GM18499 (cell line): ENCODE results near the gene ZNF320.
"Not testable (repeated sequence)": the region's sequence is repeated elsewhere in the genome, so short reads cannot be mapped to it uniquely, and the experiment has no call there.

Experiments
- ATAC-seq: cut with Tn5 transposase; IDR thresholded peaks from one replicate; pipeline ENCODE4 v1.9.1; 2021; ENCODE audit warnings: moderate number of reproducible peaks; ENCODE audit not compliant: insufficient read depth, unreplicated experiment

Gene ZNF320

DNA sequence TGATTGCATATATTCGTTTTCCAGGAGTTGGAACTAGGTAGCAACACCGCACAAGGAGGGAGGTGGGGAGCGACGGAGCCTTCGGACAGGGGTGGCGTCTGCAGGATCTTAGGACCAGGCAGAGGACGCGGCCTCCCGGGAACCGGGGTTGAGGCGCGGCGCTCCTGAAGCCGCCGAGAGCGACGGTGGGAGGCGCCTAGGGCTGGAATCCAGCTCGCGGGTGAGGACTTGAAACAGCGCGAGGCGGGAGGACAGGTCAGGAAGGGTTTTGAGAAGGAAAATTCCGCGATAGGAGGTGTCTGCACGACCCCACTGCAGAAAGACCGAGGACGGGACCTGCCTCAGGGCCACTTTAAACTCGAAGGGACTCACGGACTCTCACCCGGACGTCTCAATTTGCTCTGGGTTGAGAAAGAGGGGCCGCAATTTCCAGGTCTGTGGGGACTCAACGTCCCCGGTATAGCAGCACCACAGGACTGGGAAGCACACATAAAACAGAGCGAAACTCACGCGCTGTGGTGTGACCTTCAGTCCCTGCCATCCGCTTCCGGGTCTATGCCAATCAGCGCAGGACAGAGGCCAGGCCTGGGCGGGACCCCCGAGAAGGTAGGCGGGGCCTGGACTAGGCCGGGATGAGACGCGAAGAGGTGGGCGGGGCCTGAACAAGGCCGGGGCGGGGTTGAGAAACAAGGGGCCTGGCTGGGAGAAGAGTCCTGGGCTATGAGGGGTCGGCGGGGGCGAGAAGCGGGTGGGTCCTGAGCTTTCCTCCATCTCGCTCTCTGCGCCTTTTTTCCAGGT lies at the start of gene ZNF320:
ZNF320 (minus strand) TSS at position 498 of the 798 bp plus-strand sequence. CDS start 7,380 bp downstream, outside the sequence.
- ATAC-seq: no peak

DNA sequence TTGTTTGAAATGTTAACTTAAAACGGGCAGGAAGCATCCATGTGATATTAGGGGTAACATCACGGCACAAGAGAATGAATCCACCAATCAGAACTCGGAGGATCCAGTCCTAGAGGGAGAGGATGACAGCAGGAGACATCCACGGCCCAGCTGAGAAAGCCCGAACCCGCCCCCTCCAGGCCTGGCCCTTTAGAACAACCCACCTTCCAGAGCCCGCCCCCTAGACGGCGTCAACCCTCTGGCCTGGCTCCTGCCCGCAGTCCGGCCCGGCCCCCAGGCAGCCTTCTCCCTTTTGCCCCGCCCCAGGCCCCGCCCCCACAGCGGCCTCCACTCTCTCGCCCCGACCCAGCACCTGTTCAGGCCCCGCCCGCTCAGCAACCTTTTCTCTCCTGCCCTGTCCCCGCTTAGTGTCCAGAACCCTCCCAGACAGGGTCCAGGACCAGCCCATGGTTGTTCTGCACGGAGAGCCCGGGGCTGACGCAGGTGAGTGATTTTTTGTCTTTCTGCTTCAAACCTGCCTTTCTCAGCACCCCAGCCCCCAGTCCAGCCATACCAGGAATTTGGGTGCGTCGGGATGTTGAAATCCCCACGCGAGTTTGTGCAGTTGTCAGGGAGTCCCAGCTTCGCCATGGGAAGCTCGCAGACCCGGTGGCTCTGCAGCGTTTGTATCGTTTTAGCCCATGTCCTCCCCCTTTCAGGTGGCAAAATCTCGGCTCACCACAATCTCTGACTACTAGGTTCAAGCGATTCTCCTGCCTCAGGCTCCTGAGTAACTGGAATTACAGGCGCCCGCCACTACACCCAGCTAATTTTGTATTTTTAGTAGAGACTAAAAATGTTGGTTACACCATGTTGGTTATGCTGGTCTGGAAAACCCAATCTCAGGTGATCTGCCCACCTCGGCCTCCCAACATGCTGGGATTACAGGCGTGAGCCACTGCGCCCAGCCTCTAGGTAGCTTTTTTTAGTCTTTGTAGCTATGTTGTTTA lies 49.2 kb upstream of the ZNF320 start:
- ATAC-seq: no peak

DNA sequence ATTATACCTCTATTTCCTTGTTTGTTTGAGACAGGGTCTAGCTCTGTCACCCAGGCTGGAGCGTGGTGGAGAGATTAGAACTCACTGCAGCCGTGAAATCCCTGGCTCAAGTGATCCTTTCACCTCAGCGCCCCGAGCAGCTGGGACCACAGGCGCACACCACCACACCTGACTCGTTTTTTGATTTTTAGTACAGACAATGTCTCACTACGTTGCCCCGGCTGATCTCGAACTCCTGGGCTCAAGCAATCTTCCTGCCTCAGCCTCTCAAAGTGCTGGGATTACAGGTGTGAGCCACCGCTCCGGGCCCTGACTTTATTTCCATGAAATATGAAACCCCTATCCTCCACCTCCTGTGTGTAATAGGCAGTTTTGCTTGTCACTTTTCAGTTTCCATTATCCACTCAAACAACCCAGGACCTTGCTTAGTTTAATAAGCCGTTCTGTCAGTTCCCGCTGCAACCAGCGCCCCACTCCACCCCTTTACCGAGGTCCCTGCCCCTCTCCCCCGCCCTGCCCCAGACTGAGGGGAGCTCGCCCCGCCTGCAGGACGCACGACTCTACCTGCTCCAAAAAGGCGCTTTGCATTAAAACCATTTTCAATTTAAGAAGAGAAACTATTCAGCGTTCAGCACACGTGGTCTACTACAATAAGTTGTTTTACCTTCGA lies 48.4 kb upstream of the ZNF320 start:
- ATAC-seq: no peak

DNA sequence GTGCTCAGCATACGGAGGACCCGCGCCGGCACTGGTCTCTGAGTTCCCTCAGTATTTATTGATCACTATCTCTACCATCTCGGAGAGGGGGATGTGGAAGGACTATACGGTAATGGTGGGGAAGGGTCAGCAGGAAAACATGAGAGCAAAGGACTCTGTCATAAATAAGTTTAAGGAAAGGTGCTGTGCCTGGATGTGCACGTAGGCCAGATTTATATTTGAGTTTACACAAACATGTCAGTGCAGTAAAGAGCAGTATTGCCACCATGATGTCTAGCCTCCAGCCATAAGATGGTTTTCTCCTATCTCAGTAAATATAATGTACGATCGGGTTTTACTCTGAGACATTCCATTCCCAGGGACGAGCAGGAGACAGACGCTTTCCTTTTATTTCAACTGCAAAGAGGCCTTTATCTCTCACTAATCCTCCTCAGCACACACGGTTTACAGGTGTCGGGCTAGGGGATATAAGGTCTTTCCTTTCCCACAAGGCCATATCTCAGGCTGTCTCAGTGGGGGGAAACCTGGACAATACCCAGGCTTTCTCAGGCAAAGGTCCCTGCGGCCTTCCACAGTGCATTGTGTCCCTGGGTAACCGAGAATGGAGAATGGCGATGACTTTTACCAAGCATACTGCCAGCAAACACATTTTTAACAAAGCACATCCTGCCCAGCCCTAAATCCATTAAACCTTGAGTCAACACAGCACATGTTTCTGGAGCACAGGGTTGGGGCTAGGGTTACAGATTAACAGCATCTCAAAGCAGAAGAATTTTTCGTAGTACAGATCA lies 47.5 kb upstream of the ZNF320 start:
- not testable (repeated sequence) for ATAC-seq

DNA sequence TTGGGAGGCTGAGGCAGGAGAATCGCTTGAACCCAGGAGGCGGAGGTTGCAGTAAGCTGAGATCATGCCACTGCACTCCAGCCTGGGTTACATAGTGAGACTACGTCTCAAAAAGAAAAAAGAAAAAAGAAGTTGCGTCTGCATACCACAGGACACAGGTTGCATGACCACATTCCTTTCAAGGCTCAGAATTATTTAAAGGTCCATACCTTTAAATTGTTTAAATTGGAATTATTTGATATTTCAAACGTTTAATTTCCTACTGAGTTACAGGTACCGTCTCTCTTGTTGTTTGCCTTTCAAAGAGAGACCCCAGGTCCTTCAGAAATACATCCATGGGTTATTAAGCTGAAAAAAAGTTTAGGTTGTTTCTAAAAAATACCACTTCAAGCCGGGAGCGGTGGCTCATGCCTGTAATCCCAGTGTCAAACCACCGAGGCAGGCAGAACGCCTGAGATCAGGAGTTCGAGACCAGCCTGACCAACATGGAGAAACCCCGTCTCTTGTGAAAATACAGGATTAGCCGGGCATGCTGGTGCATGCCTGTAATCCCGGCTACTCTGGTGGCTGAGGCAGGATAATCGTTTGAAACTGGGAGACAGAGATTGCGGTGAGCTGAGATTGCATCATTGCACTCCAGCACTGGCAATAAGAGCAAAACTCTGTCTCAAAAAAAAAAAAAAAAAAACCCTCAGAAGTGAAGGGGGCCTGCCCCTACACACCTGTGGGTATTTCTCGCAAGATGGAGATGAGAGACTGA lies 46.6 kb upstream of the ZNF320 start:
- ATAC-seq: no peak

DNA sequence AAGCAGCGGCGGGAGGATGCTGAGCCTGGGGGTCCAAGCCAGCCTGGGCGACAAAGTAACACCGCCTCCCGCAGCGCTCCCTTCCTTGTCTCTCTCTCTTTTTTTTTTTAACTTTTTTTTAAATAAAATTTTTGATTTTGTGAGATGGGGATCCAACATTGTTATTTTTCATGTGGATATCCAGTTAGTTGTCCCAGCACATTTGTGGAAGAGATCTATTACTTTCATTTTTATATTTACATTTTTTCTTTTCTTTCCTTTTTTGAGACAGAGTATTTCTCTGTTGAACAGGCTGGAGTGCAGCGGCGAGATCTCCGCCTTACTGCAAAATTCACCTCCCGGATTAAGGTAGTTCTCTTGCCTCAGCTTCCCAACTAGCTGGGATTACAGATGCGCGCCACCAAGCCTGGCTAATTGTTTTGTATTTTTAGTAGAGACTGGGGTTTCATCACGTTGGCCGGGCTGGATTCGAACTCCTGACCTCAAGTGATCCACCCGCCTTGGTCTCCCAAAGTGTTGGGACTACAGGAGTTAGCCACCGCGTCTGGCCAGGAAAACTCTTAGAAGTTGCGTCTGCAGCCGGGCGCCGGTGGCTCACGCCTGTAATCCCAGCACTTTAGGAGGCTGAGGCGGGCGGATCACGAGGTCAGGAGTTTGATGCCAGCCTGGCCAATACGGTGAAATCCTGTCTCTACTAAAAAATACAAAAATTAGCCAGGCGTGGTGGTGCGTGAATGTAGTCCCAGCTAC lies 45.9 kb upstream of the ZNF320 start:
- ATAC-seq: no peak

DNA sequence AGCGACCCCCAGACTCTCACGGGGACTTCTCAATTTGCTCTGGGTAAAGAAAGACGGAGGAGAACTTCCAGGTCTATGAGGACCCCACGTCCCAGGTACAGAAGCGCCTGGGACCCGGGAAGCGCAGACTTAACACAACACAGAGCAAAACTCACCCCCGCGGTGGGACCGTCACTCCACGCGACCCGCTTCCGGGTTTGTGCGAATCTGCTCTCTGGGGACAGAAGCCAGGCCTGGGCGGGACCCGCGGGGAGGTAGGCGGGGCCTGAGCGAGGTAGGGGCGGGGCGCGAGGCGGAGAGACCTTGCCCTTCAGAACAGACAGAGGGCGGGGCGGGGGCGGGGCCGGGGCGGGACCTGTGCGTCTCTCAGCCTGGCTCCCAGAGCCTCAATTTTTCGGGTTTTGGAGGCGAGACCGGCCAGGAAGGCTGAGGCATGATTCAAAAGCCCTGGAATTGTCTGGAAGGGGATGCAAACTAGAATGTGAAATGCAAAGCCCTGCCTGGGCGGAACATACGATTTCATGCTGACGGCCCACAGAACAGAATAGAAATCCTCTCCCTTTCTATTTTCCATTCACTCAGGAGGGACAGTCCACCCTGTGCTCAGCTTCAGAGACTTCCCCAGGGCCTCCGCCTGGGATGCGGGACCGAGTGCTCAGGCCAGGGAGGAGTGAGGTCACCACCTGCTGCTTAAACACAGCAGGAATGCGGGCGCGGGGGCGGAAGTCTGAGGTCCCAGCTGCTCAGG lies 45.1 kb upstream of the ZNF320 start:
- ATAC-seq: peak; percentile 55

DNA sequence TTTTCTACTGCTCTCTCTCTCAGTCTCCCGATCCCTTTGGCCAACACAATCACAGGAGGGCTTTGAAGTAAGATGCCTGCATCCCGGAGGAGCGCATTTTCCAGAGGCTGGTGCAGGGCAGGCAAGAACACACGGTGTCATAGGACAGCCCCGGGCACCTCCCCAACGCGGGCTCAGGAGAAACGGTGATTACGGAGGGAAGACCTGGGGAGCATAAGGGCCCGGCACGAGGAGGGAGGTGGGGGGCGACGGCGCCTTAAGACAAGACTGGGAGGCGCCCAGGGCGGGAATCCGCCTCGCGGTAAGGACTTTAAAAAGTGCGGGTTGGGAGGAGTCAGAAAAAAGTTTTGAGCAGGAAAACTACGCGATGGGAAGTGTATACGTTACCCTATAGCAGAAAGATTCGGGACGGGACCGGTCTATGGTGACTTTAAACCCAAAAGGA lies 44.5 kb upstream of the ZNF320 start:
- ATAC-seq: peak; percentile 10

DNA sequence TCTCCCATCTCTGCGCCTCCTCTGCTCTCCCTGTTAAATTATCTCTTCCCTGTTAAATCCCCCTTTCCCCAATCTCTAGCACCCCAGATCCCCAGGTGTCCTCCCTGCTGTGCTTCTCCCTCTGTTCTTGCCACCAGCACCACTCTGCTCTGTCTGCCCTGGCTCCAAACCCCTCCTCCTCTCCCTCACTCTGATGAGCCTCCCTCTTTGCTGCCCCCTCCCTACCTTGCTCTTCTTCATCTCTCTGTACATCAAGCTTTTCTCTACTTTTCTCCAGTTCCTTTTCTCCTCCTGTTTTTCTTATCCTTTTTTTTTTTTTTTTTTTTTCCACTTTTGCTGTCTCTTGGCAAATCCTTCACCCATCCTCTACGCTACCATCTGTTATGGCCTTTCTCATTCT lies 44.1 kb upstream of the ZNF320 start:
- ATAC-seq: not testable (repeated sequence)

DNA sequence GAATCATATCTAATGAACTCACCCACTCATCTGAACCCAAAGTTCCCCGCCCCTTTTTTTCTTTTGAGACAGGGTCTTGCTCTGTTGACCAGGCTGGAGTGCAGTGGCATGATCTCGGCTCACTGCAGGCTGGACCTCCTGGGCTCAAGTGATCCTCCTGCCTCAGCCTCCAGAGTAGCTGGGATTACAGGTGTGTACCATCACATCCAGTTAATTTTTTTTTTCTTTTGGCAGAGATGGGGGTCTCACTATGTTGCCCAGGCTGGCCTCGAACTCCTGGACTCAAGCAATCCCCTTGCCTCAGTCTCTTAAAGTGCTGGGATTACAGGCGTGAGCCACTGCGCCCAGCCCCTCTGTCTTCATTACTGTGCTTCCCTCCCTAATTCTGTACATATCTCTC lies 43.5 kb upstream of the ZNF320 start:
- not testable (repeated sequence) for ATAC-seq

DNA sequence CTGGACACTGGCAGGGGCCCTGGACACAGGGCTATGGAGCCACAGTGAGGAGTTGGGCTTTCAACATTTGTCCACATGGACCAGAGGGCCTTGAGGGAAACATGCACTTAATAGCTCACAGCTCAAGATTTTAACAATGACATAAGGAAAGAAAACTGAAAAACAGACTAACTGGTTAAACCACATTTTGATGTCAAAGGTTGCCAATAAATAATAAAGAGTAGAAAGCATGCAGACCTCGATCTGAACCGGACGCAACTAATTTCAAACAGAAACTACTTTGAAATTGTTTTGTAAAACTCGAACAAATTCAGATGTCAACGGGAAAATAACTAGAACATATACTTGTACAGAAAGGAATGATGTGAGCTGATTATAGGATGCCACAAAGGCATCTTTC lies 41.3 kb upstream of the ZNF320 start:
- ATAC-seq: no peak

DNA sequence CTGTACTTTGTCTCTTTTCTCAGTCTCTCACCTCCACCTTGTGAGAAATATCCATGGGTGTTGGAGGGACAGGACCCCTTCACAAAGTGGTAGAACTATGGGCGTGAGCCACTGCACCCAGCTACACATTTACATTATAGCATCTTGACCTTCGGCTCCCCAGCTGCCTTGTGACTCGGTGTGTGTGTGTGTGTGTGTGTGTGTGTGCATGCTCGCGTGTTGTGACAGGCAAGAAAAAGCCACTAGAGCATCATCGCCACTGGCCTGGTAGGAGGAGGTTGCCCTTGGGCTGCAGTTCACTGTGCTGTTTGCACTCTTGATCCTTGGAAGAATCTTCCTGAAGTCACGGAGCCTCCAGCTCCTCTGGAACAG lies 39.5 kb upstream of the ZNF320 start:
- no peak for ATAC-seq

DNA sequence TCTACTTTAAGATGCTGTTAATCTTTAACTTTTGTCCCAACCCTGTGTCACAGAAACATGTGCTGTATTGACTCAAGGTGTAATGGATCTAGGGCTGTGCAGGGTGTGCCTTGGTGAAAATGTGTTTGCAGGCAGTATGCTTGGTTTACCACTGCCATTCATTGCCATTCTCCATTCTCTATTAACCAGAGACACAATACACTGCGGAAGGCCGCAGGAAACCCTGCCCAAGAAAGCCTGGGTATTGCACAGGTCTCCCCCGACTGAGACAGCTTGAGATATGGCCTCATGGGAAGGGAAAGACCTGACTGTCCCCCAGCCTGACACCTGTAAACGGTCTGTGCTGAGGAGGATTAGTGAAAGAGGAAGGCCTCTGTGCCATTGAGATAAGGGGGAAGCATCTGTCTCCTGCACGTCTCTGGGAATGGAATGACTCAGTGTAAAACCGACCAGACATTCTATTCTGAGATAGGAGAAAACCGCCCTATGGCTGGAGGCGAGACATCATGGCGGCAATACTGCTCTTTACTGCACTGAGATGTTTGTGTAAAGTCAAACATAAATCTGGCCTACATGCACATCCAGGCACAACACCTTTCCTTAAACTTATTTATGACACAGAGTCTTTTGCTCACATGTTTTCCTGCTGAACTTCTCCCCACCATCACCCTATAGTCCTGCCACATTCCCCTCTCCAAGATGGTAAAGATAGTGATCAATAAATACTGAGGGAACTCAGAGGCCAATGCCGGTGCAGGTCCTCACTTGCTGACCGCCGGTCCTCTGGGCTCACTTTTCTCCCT lies 38.9 kb upstream of the ZNF320 start:
- no peak for ATAC-seq

DNA sequence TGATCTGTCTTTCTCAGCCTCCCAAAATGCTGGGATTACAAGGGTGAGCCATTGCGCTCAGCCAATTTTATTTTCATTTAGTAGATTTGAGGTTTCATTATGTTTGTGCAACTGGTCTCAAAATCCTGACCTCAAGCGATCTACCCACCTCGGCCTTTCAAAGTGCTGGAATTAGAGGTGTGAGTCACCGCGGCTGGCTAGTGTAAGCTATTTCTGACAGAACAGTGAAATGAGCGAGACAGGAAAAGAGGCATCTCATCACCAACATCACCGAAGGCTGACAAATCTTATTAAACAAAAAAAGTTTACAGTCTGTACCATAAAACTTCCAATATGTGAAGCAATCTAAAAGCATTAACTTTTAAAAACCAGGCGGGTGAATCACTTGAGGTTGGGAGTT lies 38.0 kb upstream of the ZNF320 start:
- ATAC-seq: no peak

DNA sequence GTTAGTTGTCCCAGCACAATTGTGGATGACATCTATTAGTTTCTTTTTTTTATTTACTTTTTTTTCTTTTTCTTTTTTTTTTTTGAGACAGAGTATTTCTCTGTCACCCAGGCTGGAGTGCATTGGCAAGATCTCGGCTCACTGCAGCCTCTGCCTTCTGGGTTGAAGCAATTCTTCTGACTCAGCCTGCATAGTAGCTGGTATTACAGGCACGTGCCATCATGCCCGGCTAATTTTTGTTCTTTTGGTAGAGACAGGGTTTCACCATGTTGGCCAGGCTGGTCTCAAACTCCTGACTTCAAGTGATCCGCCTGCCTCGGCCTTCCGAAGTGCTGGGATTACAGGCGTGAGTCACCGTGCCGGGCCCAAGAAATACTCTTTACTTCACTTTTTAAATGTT lies 27.2 kb upstream of the ZNF320 start:
- ATAC-seq: not testable (repeated sequence)

DNA sequence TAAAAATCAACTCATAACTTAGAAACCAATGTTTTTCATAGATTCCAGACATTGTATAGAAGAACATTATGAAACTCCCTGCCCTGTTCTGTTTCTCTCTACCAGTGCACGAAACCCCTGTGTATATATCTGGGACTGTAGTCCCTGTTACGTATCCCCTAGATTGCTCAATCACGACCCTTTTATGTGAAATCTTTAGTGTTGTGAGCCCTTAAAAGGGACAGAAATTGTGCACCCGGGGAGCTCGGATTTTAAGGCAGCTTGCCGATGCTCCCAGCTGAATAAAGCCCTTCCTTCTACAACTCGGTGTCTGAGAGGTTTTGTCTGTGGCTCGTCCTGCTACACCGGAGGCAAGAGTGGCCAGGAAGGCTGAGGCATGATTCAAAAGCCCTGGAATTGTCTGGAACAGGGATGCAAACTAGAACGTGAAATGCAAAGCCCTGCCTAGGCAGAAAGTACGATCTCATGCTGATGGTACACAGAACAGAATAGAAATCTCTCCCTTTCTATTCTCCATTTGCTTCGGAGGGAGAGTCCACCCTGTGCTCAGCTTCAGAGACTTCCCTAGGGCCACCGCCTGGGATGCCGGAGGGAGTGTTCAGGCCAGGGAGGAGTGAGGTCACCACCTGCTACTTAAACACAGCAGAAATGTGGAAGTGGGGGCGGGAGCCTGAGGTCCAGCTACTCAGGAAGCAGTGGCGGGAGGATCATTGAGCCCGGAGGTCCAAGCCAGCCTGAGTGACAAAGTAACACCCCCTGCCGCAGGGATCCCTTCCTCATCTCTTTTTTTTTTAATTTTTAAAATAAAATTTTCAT lies 26.6 kb upstream of the ZNF320 start:
- ATAC-seq: no peak
